ENCODE results near the gene APOA1.

- TF ChIP-seq POLR2A (IDR thresholded peaks at IDR 0.05; ENCODE audit: low read length) (no peak), GATA1 (IDR thresholded peaks at IDR 0.05; ENCODE audit: low read depth, low read length) (no peak)
These were observed 45.6 kb downstream of the APOA1 start, which contains the start of gene APOA5 for GRCh38 chr11:116791813-116792143.
